A549 (cell line): Measurements from ENCODE around the gene PLPPR3. TPM values are rescaled to one million over a fixed set of nuclear protein-coding genes. Genes with fewer than 3 reads are reported as not detected.

ENCODE experiments used
- ATAC-seq, 2 experiments: fragments of 200-7000 bp in 1 of 2; fragments of >200 bp in 1 of 2; cut with Nextera tagmentation in 1 of 2; cut with Tn5 transposase in 1 of 2; 3 replicates each; pipeline versions ENCODE4 v1.8.0 to v1.9.1; 2018 to 2020; ENCODE audit warnings: mild to moderate bottlenecking in 1 of 2, moderate library complexity in 1 of 2
- CTCF ChIA-PET: fragments of 300-600 bp; sonication (Branson Sonifier 250); formaldehyde crosslinking; extraction: SDS; loops from one replicate; lab custom pipeline; 2021; ENCODE audit warnings: antibody characterized with exemption, inconsistent platforms; lab: Yijun Ruan, JAX
- POLR2A ChIA-PET: fragments of 350-600 bp; formaldehyde crosslinking; extraction: SDS; loops from one replicate; lab custom pipeline; 2021; ENCODE audit warnings: antibody characterized with exemption, inconsistent platforms; lab: Yijun Ruan, JAX
- DNase-seq, 2 experiments: peaks; one replicate each; pipeline versions ENCODE4 v3.0.0 to v3.0.0-alpha.2; 2011 to 2016; ENCODE audit warnings: low read depth in 1 of 2, low spot score in 1 of 2
- FAIRE-seq: peaks from 2 replicates; lab custom pipeline; 2011; peaks lifted over from hg19 to GRCh38; lab: Jason Lieb, UNC
- H3K27ac ChIP-seq, 2 experiments: fragments of >200 bp; sonication (Bioruptor Twin); formaldehyde crosslinking; 3 replicates each; pipeline ENCODE4 v1.5.1; 2016 to 2017
- H3K4me1 ChIP-seq: fragments of >200 bp; sonication (Bioruptor Twin); formaldehyde crosslinking; 3 replicates; pipeline ENCODE4 v1.6.1; 2016
- H3K4me2 ChIP-seq: fragments of >200 bp; sonication (Bioruptor Twin); formaldehyde crosslinking; 3 replicates; pipeline ENCODE4 v1.6.1; 2016
- H3K4me3 ChIP-seq: fragments of >200 bp; sonication (Bioruptor Twin); formaldehyde crosslinking; 3 replicates; pipeline ENCODE4 v1.5.1; 2016
- H3K9me3 ChIP-seq: fragments of >200 bp; sonication (Bioruptor Twin); formaldehyde crosslinking; 3 replicates; pipeline ENCODE4 v1.6.1; 2016
- BHLHE40 ChIP-seq: IDR thresholded peaks from 2 replicates; pipeline ENCODE4 v1.6.1; 2012; ENCODE audit warnings: low read depth, low read length, inconsistent platforms
- ESRRA ChIP-seq: fragments of 150-350 bp; IDR thresholded peaks from 2 replicates; pipeline ENCODE4 v1.6.1; 2014; ENCODE audit warnings: mild to moderate bottlenecking, low read length, borderline replicate concordance
- GATA3 ChIP-seq: IDR thresholded peaks from 2 replicates; pipeline ENCODE4 v1.6.1; 2012; ENCODE audit warnings: borderline replicate concordance
- HES2 ChIP-seq: fragments of >200 bp; sonication (Bioruptor Twin); formaldehyde crosslinking; IDR thresholded peaks from 2 replicates; pipeline ENCODE4 v1.6.1; 2016
- HEYL ChIP-seq: fragments of 250-450 bp; sonication (Bioruptor Pico); IDR thresholded peaks from 2 replicates; pipeline ENCODE4 v1.8.0; 2021; ENCODE audit warnings: mild to moderate bottlenecking, moderate library complexity
- HOXB5 ChIP-seq: fragments of 250-450 bp; sonication (Bioruptor Pico); IDR thresholded peaks from 2 replicates; pipeline ENCODE4 v1.5.0; 2020; ENCODE audit warnings: mild to moderate bottlenecking, moderate library complexity
- KDM1A ChIP-seq: fragments of 200-600 bp; sonication (generic); IDR thresholded peaks from 2 replicates; pipeline ENCODE4 v1.6.1; 2016; ENCODE audit warnings: low read depth, mild to moderate bottlenecking
- KDM5A ChIP-seq: fragments of 200-600 bp; sonication (generic); IDR thresholded peaks from 2 replicates; pipeline ENCODE4 v1.6.1; 2016; ENCODE audit warnings: antibody characterized with exemption, mild to moderate bottlenecking
- MYC ChIP-seq: IDR thresholded peaks from 2 replicates; pipeline ENCODE4 v1.6.1; 2012; ENCODE audit warnings: mild to moderate bottlenecking, inconsistent platforms, low read length, improper control_type of control experiment, borderline replicate concordance
- NPAS2 ChIP-seq: fragments of 250-450 bp; sonication (Bioruptor Pico); IDR thresholded peaks from 2 replicates; pipeline ENCODE4 v1.8.0; 2022; ENCODE audit warnings: mild to moderate bottlenecking, moderate library complexity, borderline replicate concordance
- PBX3 ChIP-seq: IDR thresholded peaks from 2 replicates; pipeline ENCODE4 v1.6.1; 2012
- PHF8 ChIP-seq: fragments of 200-600 bp; sonication (generic); IDR thresholded peaks from 2 replicates; pipeline ENCODE4 v1.6.1; 2016; ENCODE audit warnings: low read depth, mild to moderate bottlenecking, antibody characterized with exemption, moderate library complexity, borderline replicate concordance
- POLR2A ChIP-seq: IDR thresholded peaks from 2 replicates; pipeline ENCODE4 v1.6.1; 2012; ENCODE audit warnings: mild to moderate bottlenecking, low read length
- RARB ChIP-seq: fragments of 250-450 bp; sonication (Bioruptor Pico); IDR thresholded peaks from 2 replicates; pipeline ENCODE4 v1.8.0; 2021; ENCODE audit warnings: mild to moderate bottlenecking, moderate library complexity
- SMC3 ChIP-seq: fragments of >200 bp; sonication (Bioruptor Twin); formaldehyde crosslinking; IDR thresholded peaks from 3 replicates; pipeline ENCODE4 v1.6.1; 2018; ENCODE audit warnings: inconsistent platforms
- TFCP2L1 ChIP-seq: fragments of 250-450 bp; sonication (Bioruptor Pico); IDR thresholded peaks from 2 replicates; pipeline ENCODE4 v1.5.0; 2021; ENCODE audit warnings: mild to moderate bottlenecking
- USF2 ChIP-seq: fragments of 450-650 bp; IDR thresholded peaks from 2 replicates; pipeline ENCODE4 v1.6.1; 2014; ENCODE audit warnings: antibody characterized with exemption
- ZC3H11A ChIP-seq: fragments of 450-650 bp; IDR thresholded peaks from 2 replicates; pipeline ENCODE4 v1.6.1; 2014; ENCODE audit warnings: antibody characterized with exemption, mild to moderate bottlenecking
- ZNF302 ChIP-seq: fragments of 250-450 bp; sonication (Bioruptor Pico); IDR thresholded peaks from 2 replicates; pipeline ENCODE4 v1.9.0; 2021; ENCODE audit warnings: inconsistent platforms, mild to moderate bottlenecking, moderate library complexity
- WGBS: methylation state at CpG from one replicate; pipeline ENCODE4 v1.1.6; 2017; ENCODE audit errors: missing lambda C conversion rate; 5-methylcytosine and 5-hydroxymethylcytosine counted together
- polyA plus RNA-seq, 4 experiments: library from polyadenylated mRNA; depleted of rRNA in 3 of 4; stranded (reverse); fragments of >200 nt; fragmentation: RNase III in 1 of 4; extraction: RNeasy Plus Mini Kit Qiagen cat#74134 plus additional on column Dnase treatment in 1 of 4; gene quantifications; 2 replicates in 3 of 4; 3 replicates in 1 of 4; pipeline ENCODE4 v1.2.3, GENCODE V29; 2011 to 2017

The PLPPR3 gene
- polyA plus RNA-seq, 2 of the 4 experiments (the other 2 are of a cell fraction): 2.6 to 3.7 TPM

- peak; percentile 54; the same call in 1 of the 2 replicates for TF ChIP-seq PBX3
- TF ChIP-seq HOXB5: peak; percentile 76
- TF ChIP-seq MYC: peak; percentile 94
- TF ChIP-seq SMC3: no peak
- TF ChIP-seq NPAS2 (CRISPR knock-in tag): peak; percentile 75; the same call in 1 of the 2 replicates
- TF ChIP-seq USF2: peak; percentile 98
- TF ChIP-seq KDM5A: no peak
- TF ChIP-seq, all 56 proteins: peak for 11
Observed at GRCh38 chr19:796692-797527, 24.8 kb downstream of the PLPPR3 start, which contains the start of gene PTBP1 (continued).

- peak overlapping the region; percentile 99 for H3K4me2 ChIP-seq
Observed at GRCh38 chr19:795691-796581, 25.8 kb downstream of the PLPPR3 start.

GRCh38 chr19:795073-795611, 26.6 kb downstream of the PLPPR3 start:
- 94% methylated on average over 16 of the region's 28 CpGs for WGBS
- TF ChIP-seq BHLHE40: no peak
- no peak for TF ChIP-seq MYC
- TF ChIP-seq PHF8: no peak
- no peak for TF ChIP-seq HEYL
- no peak for TF ChIP-seq TFCP2L1 (CRISPR knock-in tag)
- no peak for TF ChIP-seq POLR2A
- TF ChIP-seq HES2: no peak
- TF ChIP-seq, all 56 proteins: peak for 0
- FAIRE-seq (no peak), ATAC-seq (no peak), DNase-seq (no peak)
- Histone ChIP-seq H3K9me3 (no peaks in the 10 kb centered on the region), H3K4me3 (no peak overlapping the region), H3K4me1 (peaks cover 33% of the 10 kb centered on the region), H3K27ac (peak overlapping the region in 1 of 2 experiments; percentile 97; a peak in 3 of 6 replicates), H3K4me2 (no peak overlapping the region)
- ChIA-PET CTCF (no interaction called here), POLR2A (no interaction called here)

More at GRCh38 chr19:795691-796581, 25.8 kb downstream of the PLPPR3 start:
- H3K9me3 ChIP-seq: no peaks in the 10 kb centered on the region
- H3K4me3 ChIP-seq: peak overlapping the region; percentile 53
- H3K27ac ChIP-seq: peak overlapping the region; percentile 87 to 97
- no peak for TF ChIP-seq GATA3
- no peak for TF ChIP-seq RARB (CRISPR knock-in tag)
- TF ChIP-seq ZNF302 (CRISPR knock-in tag): no peak
- TF ChIP-seq PBX3: no peak
- no peak for TF ChIP-seq ZC3H11A
- TF ChIP-seq ESRRA: no peak
- TF ChIP-seq KDM1A: no peak
- FAIRE-seq (no peak), DNase-seq (no peak), ATAC-seq (no peak)
- WGBS: 91% methylated on average over 12 of the region's 39 CpGs
- peaks cover 40% of the 10 kb centered on the region for H3K4me1 ChIP-seq
- ChIA-PET POLR2A (no interaction called here), CTCF (interaction anchor here (1.1 kb wide), 1 partner anchor 25 kb away, joined by 4 read pairs; no protein-coding TSS in a partner anchor)
